NK-92 treated with Interleukin-12 subunit alpha and Interleukin-12 subunit beta, amount 100 ng/mL, for 24 hours (cell line): Measurements from ENCODE around the gene SULT2B1.

ENCODE experiments used
- DNase-seq: peaks from one replicate; lab custom pipeline; 2025; lab: John Stamatoyannopoulos, UW

Gene SULT2B1

GRCh38 chr19:48600679-48601417 is 48.9 kb downstream of the SULT2B1 start:
- no peak for DNase-seq

DNA sequence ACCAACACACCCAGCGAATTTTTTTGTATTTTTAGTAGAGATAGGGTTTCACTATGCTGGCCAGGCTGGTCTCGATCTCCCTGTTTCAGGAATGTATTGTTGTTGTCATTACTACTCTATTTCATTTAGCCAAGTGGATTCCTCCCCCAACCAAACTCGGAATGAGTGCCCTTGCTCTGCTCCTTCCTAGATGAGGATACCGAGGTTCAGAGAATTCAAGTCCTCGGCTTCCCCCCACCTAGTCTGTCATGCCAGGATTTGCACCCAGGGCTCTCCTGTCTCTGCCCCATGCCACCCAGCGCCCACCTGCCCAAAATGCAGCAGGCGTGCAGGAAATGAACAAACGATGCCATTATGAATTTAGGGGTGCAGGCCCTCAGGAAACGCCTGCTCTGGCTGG is 51.0 kb downstream of the SULT2B1 start:
- DNase-seq, result no peak

GRCh38 chr19:48603449-48603848 is 51.5 kb downstream of the SULT2B1 start:
- DNase-seq, result no peak

DNA sequence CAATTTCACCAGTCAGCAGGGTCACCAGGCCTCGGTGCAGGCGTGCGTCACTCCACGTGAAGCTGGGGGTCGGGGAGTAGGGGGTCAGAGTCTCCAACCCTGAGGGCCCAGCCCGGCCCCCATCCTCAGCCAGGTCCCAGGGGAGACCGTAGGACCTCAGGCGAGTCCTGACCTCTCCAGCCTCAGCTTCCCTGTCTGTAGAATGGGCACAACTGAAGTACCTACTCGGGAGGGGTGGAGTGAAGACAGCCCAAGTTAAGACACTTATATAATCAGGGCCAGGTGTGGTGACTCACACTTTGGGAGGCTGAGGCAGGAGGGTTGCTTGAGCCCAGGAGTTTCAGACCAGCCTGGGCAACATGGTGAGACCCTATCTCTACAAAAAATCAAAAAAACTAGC is 51.9 kb downstream of the SULT2B1 start:
- DNase-seq, result no peak

- DNase-seq, result no peak
These were observed 54.7 kb downstream of the SULT2B1 start, which contains the start of gene SPACA4 for GRCh38 chr19:48606463-48607358. Gene SPACA4 (plus strand): TSS chr19:48606742. CDS start chr19:48606979, 237 bp downstream.

- no peak for DNase-seq
These were observed 55.4 kb downstream of the SULT2B1 start for GRCh38 chr19:48607359-48607755.

GRCh38 chr19:48608798-48609263 is 56.9 kb downstream of the SULT2B1 start:
- DNase-seq, result no peak

- no peak for DNase-seq
These were observed 57.7 kb downstream of the SULT2B1 start for GRCh38 chr19:48609571-48610108.

DNA sequence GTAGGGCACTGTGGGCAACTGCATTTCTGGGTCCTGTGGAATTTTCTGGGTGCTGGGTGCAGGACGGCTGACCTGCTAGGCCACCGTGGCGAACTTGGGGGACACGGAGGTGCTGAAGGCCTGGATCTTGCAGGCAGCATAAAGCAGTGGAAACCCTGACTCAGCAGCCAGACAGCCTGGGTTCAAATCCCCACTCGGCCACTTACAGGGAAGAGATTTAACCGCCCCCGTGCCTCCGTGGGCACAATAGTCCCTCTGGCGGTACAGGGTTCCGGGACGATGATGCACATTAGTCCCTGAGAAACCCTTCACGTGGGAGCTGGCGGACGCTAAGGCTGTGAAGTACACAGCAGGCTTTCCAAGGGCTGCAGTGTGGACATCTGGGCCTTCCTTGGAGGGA is 59.9 kb downstream of the SULT2B1 start:
- no peak for DNase-seq

GRCh38 chr19:48613024-48613851 is 61.3 kb downstream of the SULT2B1 start:
- no peak for DNase-seq

DNA sequence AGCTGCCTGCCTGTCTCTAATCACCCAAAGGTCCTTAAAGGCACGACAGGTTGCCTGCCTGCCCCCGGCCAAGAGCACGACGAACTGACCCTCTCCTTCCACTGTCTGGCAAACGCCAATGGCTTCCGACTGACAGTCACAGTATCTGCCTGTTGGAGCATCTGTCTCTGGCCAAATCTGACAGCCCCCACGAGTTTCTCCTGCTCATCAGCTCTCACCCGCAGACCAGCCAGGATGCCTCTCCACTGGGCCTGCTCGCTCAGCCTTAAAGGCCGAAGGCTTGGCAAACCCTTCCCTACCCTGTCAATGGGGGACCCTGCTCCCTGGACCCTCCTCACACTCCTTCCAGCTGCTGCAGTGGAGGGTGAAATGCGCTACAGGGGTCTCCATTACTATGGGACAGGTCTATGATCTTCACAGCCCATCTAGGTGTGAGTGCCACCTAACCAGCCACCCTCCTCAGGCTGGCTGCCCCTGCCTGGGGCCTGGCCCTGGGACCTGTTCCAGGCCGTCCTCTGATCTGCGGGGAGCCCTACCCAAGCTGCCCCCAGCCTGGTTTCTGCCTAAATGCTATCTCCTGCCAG is 62.0 kb downstream of the SULT2B1 start:
- DNase-seq, result no peak

DNA sequence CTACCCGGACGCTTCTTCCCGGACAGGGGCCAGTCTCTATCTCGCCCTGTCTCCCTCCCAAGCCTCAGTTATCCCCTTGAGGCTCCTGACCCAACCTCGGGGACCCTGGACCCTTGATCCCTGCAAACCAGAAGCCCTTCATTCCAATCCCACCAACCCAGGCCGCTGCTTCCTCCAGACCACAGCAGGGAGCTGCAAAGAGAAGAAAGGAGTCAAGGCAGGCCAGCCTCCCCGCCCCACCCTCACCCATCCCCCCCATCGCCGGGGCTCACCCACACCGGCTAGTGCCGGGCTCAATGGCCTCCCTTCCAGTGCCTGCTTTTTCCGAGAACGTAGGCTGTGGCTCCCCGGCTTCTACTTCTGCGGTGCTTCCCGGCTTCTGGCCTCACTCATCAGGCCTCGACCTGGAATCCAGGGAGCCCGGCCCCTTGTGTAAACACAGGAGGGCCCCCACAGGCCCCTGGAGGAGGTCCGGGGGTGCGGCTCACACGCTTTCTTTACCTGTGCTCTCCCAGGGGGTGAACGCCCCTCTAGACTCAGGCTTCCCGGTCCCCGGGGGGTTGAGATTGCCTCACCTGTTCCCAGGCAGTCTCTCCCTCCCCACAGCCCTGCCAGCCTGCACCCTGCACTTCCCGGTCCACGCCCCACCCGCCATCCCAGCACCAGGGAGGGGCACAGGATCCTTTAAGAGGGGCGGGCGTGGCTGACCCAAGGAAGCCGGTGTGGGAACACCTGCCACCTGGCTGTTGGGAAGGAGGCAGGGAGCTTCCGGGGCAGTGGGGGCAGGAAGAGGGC is 62.7 kb downstream of the SULT2B1 start, which contains the start of gene FAM83E:
TSS of gene FAM83E (minus strand) at position 641 of the 795 bp plus-strand sequence. CDS start 1,704 bp downstream, outside the sequence.
- DNase-seq, result no peak

DNA sequence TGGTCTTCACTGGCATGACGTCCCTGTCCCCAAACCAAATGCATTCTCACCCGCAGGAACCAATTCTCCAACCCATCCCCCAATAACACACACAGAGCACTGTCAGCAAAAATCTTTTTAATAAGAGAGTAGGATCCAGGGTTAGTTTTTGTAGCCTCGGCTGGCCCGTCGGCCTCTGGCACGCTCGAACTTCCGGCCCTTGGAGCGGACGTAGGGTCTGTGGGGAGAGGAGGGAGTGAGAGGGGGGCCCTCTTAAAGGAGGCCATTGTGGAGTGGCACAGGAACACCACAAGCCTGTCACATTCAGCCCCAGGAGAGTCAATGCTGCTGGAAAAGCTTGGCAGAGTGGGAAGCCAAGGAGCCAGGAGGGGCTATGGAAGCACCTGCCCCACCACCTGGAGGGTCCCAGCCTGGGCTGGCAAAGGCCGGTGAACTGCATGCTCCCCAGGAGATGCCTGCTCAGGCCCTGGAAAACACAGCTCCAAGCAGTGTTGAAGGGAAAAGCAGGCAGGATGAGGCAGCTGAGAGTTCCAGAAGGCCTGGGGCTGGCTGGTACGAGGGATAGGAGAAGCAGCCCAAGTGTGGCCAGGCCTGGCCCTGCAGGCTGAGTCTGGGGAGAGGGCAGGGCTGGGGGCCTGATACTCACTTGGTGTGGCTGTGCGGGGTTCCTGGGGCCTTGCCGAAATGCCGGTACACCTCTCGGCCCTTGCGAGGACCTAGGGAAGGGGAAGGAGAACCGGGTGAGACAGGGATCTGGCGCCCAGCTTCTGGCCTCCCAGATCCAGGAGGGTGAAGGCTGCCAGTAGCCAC is 63.5 kb downstream of the SULT2B1 start:
- no peak for DNase-seq

DNA sequence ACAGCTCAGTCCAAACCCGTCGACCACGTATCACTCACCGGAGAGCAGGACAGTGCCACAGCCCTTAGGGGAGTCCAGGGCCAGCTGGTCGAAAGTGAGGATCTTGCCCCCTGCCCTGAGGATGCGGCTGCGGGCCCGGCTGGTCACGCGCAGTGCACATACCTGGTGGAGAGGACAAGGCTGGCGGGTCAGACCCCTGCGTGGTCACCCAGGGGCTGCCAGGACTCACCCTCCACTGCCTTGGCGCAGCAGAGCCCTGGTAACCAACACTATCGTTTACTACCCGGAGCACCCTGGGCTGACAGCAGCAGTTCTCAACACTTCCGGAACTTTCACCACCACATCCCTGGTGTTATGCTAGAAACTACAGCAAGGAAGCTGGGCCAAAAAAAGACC is 64.1 kb downstream of the SULT2B1 start:
- DNase-seq, result no peak

DNA sequence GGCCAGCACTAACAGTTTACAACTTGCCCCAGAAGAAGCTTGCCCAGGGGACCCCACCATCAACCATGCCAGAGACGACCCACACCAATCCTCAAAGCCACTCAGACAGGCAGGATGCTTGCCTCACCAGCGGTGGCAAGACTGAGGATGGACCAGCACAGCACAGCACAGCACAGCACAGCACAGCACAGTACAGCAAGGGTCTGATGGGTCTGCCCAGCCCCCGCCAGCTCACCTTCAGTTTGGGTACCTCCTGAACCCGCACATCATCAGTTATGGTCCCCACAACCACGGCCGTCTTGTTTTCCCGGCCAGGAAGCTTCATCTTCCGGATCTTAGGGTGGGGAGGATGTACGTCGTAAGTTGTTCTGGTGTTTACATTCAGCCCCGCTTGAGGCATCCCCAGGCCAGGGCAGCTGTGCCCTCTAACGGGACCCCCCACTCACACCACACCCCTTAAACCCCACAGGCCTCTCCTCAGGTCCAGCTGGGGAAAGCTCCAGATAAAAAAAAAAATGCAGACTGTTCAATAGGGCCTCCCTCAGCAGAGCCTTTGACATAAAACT is 64.6 kb downstream of the SULT2B1 start:
- no peak for DNase-seq

- no peak for DNase-seq
These were observed 65.4 kb downstream of the SULT2B1 start for GRCh38 chr19:48617146-48617937.

GRCh38 chr19:48618278-48618915 is 66.4 kb downstream of the SULT2B1 start:
- DNase-seq, result no peak
